ENCODE measurements around the gene AHR. TPM values are rescaled to one million over a fixed set of nuclear protein-coding genes. Genes with fewer than 3 reads are reported as not detected.
"Not testable (repeated sequence)": the region's sequence is repeated elsewhere in the genome, so short reads cannot be mapped to it uniquely, and the experiment has no call there.

Gene AHR
- total RNA-seq, 1 experiment from 2014 or later = not detected

DNA sequence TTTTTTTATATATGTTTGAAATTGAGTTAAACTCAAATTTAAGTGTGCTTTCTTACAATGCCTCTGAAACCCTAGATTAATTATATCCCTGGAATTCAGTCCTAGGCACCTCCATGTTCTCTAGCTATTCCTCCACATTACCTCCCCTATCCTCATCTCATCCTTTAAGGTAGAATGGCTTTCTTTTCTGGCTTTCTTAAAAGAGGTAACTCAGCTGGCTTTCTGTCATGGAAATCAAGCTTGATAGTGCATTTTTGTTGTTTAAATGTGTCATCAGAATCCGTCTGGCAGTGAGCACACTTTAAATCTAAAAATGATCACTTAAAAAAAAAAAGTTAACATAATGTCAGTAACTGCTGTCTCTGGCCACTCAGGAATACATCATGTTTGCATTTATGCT lies 42.2 kb downstream of the AHR start:
- Histone ChIP-seq H3K27me3 (no peaks in the 10 kb centered on the region), H3K9me3 (replicated peaks) (no peaks in the 10 kb centered on the region), H3K4me3 (no peak overlapping the region), H3K27ac (no peak overlapping the region), H3K36me3 (no peaks in the 10 kb centered on the region), H3K4me1 (no peaks in the 10 kb centered on the region)
- no peak for DNase-seq

DNA sequence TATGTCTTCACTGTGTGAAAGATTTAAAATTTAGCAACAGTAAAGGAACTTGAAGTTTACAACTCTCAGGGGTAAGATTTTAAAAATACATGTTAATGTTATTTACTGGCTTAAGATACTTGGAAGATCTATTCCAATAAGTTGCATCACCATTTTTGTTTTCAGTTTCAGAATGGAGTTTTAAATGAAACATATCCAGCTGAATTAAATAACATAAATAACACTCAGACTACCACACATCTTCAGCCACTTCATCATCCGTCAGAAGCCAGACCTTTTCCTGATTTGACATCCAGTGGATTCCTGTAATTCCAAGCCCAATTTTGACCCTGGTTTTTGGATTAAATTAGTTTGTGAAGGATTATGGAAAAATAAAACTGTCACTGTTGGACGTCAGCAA lies 44.3 kb downstream of the AHR start:
- no peak overlapping the region for H3K27ac ChIP-seq
- no peaks in the 10 kb centered on the region for H3K9me3 ChIP-seq (replicated peaks)
- no peak for DNase-seq
- H3K4me3 ChIP-seq = no peak overlapping the region
- no peaks in the 10 kb centered on the region for H3K36me3 ChIP-seq
- no peaks in the 10 kb centered on the region for H3K4me1 ChIP-seq
- no peaks in the 10 kb centered on the region for H3K27me3 ChIP-seq

- H3K4me1 ChIP-seq = no peaks in the 10 kb centered on the region
- DNase-seq = no peak
- H3K36me3 ChIP-seq = no peaks in the 10 kb centered on the region
- H3K4me3 ChIP-seq = no peak overlapping the region
- no peaks in the 10 kb centered on the region for H3K27me3 ChIP-seq
- no peaks in the 10 kb centered on the region; the same call in none of the 2 replicates for H3K9me3 ChIP-seq (replicated peaks)
- H3K27ac ChIP-seq = no peak overlapping the region
These were observed 48.9 kb downstream of the AHR start for GRCh38 chr7:17347401-17347800.

DNA sequence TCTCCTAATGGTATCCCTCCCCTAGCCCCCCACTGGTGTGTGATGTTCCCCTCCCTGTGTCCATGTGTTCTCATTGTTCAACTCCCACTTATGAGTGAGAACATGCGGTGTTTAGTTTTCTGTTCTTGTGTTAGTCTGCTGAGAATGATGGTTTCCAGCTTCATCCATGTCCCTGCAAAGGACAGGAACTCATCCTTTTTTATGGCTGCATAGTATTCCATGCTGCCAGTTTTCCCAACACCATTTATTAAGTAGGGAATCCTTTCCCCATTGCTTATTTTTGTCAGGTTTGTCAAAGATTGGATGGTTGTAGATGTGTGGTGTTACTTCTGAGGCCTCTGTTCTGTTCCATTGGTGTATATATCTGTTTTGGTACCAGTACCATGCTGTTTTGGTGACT lies 50.5 kb downstream of the AHR start:
- H3K9me3 ChIP-seq (replicated peaks); H3K27ac ChIP-seq; H3K4me1 ChIP-seq; H3K27me3 ChIP-seq; H3K36me3 ChIP-seq; H3K4me3 ChIP-seq; DNase-seq: not testable (repeated sequence)

DNA sequence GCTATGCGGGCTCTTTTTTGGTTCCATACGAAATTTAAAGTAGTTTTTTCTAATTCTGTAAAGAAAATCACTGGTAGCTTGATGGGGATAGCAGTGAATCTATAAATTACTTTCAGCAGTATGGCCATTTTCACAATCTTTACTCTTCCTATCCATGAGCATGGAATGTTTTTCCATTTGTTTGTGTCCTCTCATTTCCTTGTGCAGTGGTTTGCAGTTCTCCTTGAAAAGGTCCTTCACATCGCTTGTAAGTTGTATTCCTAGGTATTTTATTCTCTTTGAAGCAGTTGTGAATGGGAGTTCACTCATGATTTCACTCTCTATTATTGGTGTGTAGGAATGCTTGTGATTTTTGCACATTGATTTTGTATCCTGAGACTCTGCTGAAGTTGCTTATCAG lies 51.9 kb downstream of the AHR start:
- DNase-seq; H3K27ac ChIP-seq; H3K27me3 ChIP-seq; H3K4me1 ChIP-seq; H3K36me3 ChIP-seq; H3K9me3 ChIP-seq (replicated peaks); H3K4me3 ChIP-seq: not testable (repeated sequence)

DNA sequence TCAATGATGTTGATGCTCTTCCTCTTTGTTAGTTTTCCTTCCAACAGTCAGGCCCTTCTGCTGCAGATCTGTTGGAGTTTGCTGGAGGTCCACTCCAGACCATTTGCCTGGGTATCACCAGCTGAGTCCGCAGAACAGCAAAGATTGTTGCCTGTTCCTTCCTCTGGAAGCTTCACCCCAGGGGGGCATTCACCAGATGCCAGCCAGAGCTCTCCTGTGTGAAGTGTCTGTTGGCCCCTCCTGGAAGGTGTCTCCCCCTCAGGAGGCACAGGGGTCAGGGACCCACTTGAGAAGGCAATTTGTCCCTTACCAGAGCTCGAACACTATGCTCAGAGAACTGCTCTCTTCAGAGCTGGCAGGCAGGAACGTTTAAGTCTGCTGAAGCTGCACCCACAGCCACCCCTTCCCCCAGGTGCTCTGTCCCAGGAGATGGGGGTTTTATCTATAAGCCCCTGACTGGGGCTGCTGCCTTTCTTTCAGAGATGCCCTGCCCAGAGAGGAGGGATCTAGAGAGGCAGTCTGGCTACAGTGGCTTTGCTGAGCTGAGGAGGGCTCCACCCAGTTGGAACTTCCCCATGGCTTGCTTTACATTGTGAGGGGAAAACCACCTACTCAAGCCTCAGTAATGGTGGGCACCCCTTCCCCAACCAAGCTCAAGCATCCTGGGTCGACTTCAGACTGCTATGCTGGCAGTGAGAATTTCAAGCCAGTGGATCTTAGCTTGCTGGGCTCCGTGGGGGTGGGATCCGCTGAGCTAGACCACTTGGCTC lies 55.4 kb downstream of the AHR start:
- H3K36me3 ChIP-seq; H3K27me3 ChIP-seq; H3K9me3 ChIP-seq (replicated peaks); H3K27ac ChIP-seq; H3K4me1 ChIP-seq; H3K4me3 ChIP-seq; DNase-seq: not testable (repeated sequence)

GRCh38 chr7:17354473-17354872 lies 56.0 kb downstream of the AHR start:
- Histone ChIP-seq H3K4me3 (no peak overlapping the region), H3K9me3 (replicated peaks) (no peaks in the 10 kb centered on the region; the same call in 1 of the 2 replicates), H3K27ac (no peak overlapping the region), H3K36me3 (no peaks in the 10 kb centered on the region), H3K4me1 (no peaks in the 10 kb centered on the region), H3K27me3 (no peaks in the 10 kb centered on the region)
- no peak for DNase-seq

DNA sequence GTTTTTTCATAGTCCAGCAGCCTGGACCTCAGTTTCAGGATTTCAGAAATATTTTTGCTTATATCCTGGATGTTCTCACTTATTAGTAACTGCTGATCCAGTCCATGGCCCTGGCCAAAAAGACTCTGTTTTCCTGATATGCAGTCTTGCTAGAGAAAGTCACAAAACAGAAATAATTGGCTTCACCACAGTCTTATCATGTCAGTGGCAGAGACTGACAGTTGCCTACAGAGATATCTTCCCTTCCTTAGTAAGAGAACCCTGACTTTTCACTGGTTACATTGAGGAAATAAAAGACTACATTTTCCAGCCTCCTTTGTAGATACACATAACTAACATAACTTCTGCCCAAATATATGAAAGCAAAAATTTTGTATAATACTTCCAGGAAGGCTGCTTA lies 56.6 kb downstream of the AHR start:
- no peak for DNase-seq
- Histone ChIP-seq H3K4me1 (no peaks in the 10 kb centered on the region), H3K27me3 (no peaks in the 10 kb centered on the region)

DNA sequence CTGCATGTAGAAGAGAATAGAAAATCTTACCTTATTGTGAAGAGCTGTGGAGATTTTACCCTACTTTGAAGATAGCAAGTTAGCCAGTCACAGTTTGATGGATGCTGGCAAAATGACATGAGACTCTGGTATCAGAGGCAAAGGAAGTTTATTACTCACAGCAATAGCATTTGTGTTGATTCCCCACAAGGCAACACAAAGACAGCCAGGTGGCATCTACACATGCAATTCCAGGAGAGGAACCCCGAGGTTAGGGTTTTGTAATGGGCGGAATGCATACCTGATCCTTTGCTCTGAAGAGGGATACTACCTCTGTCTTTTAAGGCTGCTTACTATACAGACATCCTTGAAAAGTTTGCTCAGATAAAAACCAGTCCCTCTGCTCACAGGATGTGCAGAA lies 59.5 kb downstream of the AHR start:
- H3K27ac ChIP-seq = no peak overlapping the region
- H3K27me3 ChIP-seq = no peaks in the 10 kb centered on the region
- no peak overlapping the region for H3K4me3 ChIP-seq
- no peak for DNase-seq
- no peaks in the 10 kb centered on the region for H3K36me3 ChIP-seq
- no peaks in the 10 kb centered on the region for H3K9me3 ChIP-seq (replicated peaks)
- no peaks in the 10 kb centered on the region for H3K4me1 ChIP-seq

More for the DNA sequence above, 56.6 kb downstream of the AHR start:
- Histone ChIP-seq H3K9me3 (replicated peaks) (no peaks in the 10 kb centered on the region; the same call in 1 of the 2 replicates), H3K36me3 (no peaks in the 10 kb centered on the region), H3K27ac (no peak overlapping the region), H3K4me3 (no peak overlapping the region)

- no peaks in the 10 kb centered on the region for H3K4me1 ChIP-seq
- DNase-seq = no peak
- no peaks in the 10 kb centered on the region for H3K9me3 ChIP-seq (replicated peaks)
- H3K4me3 ChIP-seq = no peak overlapping the region
- H3K36me3 ChIP-seq = no peaks in the 10 kb centered on the region
- H3K27ac ChIP-seq = no peak overlapping the region
- no peaks in the 10 kb centered on the region for H3K27me3 ChIP-seq
These were observed 61.2 kb downstream of the AHR start for GRCh38 chr7:17359610-17360009.

GRCh38 chr7:17362439-17363105 lies 64.1 kb downstream of the AHR start:
- Histone ChIP-seq H3K9me3 (replicated peaks) (no peaks in the 10 kb centered on the region), H3K4me3 (no peak overlapping the region), H3K27ac (no peak overlapping the region), H3K36me3 (no peaks in the 10 kb centered on the region), H3K4me1 (no peaks in the 10 kb centered on the region), H3K27me3 (no peaks in the 10 kb centered on the region)
- no peak for DNase-seq

DNA sequence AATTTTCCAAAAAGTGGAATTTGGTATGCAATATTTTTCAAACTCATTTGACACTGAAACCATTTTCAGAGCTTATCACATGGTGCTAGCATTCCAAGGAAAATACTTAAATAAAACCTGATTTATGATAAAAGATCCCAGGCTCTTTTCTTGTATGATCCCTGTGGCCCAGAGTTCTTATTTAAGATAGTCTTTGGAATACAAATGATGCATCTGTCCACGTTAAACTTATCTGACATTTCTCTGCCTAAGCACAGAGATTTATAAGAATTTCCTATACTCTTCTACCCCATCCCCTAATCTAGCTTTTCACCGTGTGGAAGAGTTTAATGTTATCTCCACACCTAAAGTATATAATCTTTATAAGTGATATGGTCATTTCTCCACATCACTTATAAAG lies 66.2 kb downstream of the AHR start:
- no peak for DNase-seq
- Histone ChIP-seq H3K9me3 (replicated peaks) (no peaks in the 10 kb centered on the region), H3K4me3 (no peak overlapping the region), H3K27ac (no peak overlapping the region), H3K4me1 (no peaks in the 10 kb centered on the region), H3K27me3 (no peaks in the 10 kb centered on the region), H3K36me3 (no peaks in the 10 kb centered on the region)

- Histone ChIP-seq H3K9me3 (replicated peaks) (no peaks in the 10 kb centered on the region), H3K36me3 (no peaks in the 10 kb centered on the region), H3K27me3 (no peaks in the 10 kb centered on the region), H3K4me3 (no peak overlapping the region), H3K27ac (no peak overlapping the region), H3K4me1 (no peaks in the 10 kb centered on the region)
- no peak for DNase-seq
These were observed 67.3 kb downstream of the AHR start for GRCh38 chr7:17365775-17366174.

- Histone ChIP-seq H3K27me3 (no peaks in the 10 kb centered on the region), H3K9me3 (replicated peaks) (no peaks in the 10 kb centered on the region), H3K27ac (no peak overlapping the region), H3K36me3 (no peaks in the 10 kb centered on the region), H3K4me3 (no peak overlapping the region), H3K4me1 (peaks cover 16% of the 10 kb centered on the region)
- DNase-seq = no peak
These were observed 69.0 kb downstream of the AHR start for GRCh38 chr7:17367502-17367901.

- DNase-seq = no peak
- no peak overlapping the region for H3K27ac ChIP-seq
These were observed 70.5 kb downstream of the AHR start for GRCh38 chr7:17368856-17369524.

More at GRCh38 chr7:17368856-17369524, 70.5 kb downstream of the AHR start:
- Histone ChIP-seq H3K9me3 (replicated peaks) (no peaks in the 10 kb centered on the region), H3K27me3 (no peaks in the 10 kb centered on the region), H3K36me3 (no peaks in the 10 kb centered on the region), H3K4me1 (peaks cover 16% of the 10 kb centered on the region), H3K4me3 (no peak overlapping the region)

Data from SJCRH30 (cell line).